ENCODE data around the gene LRRFIP2. TPM values are rescaled to one million over a fixed set of nuclear protein-coding genes. Genes with fewer than 3 reads are reported as not detected.

The LRRFIP2 gene
- total and polyA plus RNA-seq, 2 of the 8 experiments (the other 6 are each of a cell fraction or from before 2014, with no cell fraction given), result 8.8 to 25.6 TPM

DNA sequence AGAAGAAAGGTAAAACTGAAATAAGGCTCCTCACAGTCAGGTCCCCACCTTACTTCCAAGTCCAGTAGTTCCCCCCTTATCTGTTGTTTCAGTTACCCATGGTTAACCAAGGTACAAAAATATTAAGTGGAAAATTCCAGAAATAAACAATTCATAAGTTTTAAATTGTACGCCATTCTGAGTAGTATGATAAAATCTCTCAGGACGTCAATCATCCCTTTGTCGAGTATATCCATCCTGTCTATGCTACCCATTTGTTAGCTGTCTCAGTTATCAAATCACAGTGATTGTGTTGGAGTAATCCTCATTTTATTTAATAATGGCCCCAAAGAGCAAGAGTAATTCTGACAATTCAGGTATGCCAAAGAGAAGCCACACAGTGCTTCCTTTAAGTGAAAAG, 43.9 kb downstream of the LRRFIP2 start (continued):
- TF ChIP-seq BRCA1 (IDR thresholded peaks at IDR 0.05; ENCODE audit: low read depth, low read length), result no peak
- no peak for TF ChIP-seq KDM4A (IDR thresholded peaks at IDR 0.05; ENCODE audit: low read depth, low read length, severe bottlenecking)
- no peak for TF ChIP-seq POU5F1 (IDR thresholded peaks at IDR 0.05; ENCODE audit: low read depth, low read length)
- no peak for TF ChIP-seq POLR2A (IDR thresholded peaks at IDR 0.05; ENCODE audit: control extremely low read depth in 1 of 2, low read depth in 2 of 2, low read length in 2 of 2)
- TF ChIP-seq BACH1 (IDR thresholded peaks at IDR 0.05; ENCODE audit: low read length), result no peak
